SU-DHL-6 (cell line): ENCODE results near the gene PIH1D1.

Source experiments
- CTCF ChIP-seq: fragments of 200-600 bp; sonication (generic); IDR thresholded peaks from one replicate; pipeline ENCODE4 v1.5.1; 2017; ENCODE audit warnings: antibody characterized with exemption, mild to moderate bottlenecking, low read length, moderate library complexity; ENCODE audit not compliant: insufficient read depth, poor library complexity, severe bottlenecking
- EZH2phosphoT487 ChIP-seq: fragments of 200-600 bp; sonication (generic), shearing (Covaris generic); conservative IDR thresholded peaks from 2 replicates; pipeline ENCODE4 v1.6.1; 2018; ENCODE audit warnings: mild to moderate bottlenecking, antibody characterized with exemption, low read length, moderate library complexity, mixed read lengths

GRCh38 chr19:49421878-49422202, 29.8 kb downstream of the PIH1D1 start:
- TF ChIP-seq CTCF (no peak), EZH2phosphoT487 (no peak)
